Measurements from ENCODE around the gene NUDT1. TPM values are rescaled to one million over a fixed set of nuclear protein-coding genes. Genes with fewer than 3 reads are reported as not detected.

The NUDT1 gene
- 100 to 1,000 TPM in 1 of 2 experiments, 10 to 100 TPM in 1; 77.4 to 104 TPM for total RNA-seq

- H3K27ac Mint-ChIP-seq = peak within 1 kb of the TSS; percentile 97
- ChIA-PET CTCF (interaction anchor here (0.6 to 2.6 kb wide), 3 partner anchors 10 to 125 kb away, joined by 3 to 13 read pairs (median 3); partner anchors contain the start of gene MAD1L1), POLR2A (interaction anchor here (0.5 kb wide), 1 partner anchor 99 kb away, joined by 8 read pairs; no protein-coding TSS in a partner anchor)
- H3K4me3 Mint-ChIP-seq = peak within 1 kb of the TSS; percentile 96
- H3K27me3 Mint-ChIP-seq = no peaks in the 10 kb centered on the region
- peaks cover 36% of the 10 kb centered on the region for H3K4me1 Mint-ChIP-seq
- peaks cover 23% of the 10 kb centered on the region for H3K36me3 Mint-ChIP-seq (ENCODE audit: low read depth)
- DNase-seq = peak; percentile 72
- no peaks in the 10 kb centered on the region for H3K9me3 Mint-ChIP-seq
These were observed at the start of gene NUDT1, which contains the start of gene MRM2 for GRCh38 chr7:2241580-2242540. NUDT1 (plus strand) TSS chr7:2242226; CDS start chr7:2244575, 2,349 bp downstream. MRM2 (minus strand) TSS chr7:2242205; CDS start chr7:2242169, 36 bp downstream.

GRCh38 chr7:2192831-2193534 is 49.0 kb upstream of the NUDT1 start:
- Mint-ChIP-seq H3K4me1 (no peaks in the 10 kb centered on the region), H3K9me3 (peaks cover 7% of the 10 kb centered on the region), H3K27me3 (no peaks in the 10 kb centered on the region), H3K36me3 (ENCODE audit: low read depth) (peaks cover 40% of the 10 kb centered on the region), H3K27ac (no peak overlapping the region), H3K4me3 (no peak overlapping the region)
- no peak for DNase-seq
- ChIA-PET CTCF (no interaction called here), POLR2A (interaction anchor here (0.6 kb wide), 1 partner anchor 796 kb away, joined by 3 read pairs; no protein-coding TSS in a partner anchor)

GRCh38 chr7:2193575-2194305 is 48.3 kb upstream of the NUDT1 start:
- Mint-ChIP-seq H3K4me1 (no peaks in the 10 kb centered on the region), H3K27me3 (no peaks in the 10 kb centered on the region), H3K4me3 (no peak overlapping the region), H3K27ac (no peak overlapping the region), H3K36me3 (ENCODE audit: low read depth) (peaks cover 35% of the 10 kb centered on the region), H3K9me3 (peaks cover 7% of the 10 kb centered on the region)
- ChIA-PET POLR2A (no interaction called here), CTCF (no interaction called here)
- no peak for DNase-seq

GRCh38 chr7:2195400-2196246 is 46.4 kb upstream of the NUDT1 start:
- Mint-ChIP-seq H3K9me3 (peaks cover 7% of the 10 kb centered on the region), H3K36me3 (ENCODE audit: low read depth) (peaks cover 32% of the 10 kb centered on the region), H3K27me3 (no peaks in the 10 kb centered on the region), H3K4me3 (no peak overlapping the region), H3K27ac (no peak overlapping the region), H3K4me1 (no peaks in the 10 kb centered on the region)
- ChIA-PET POLR2A (no interaction called here), CTCF (interaction anchor here (0.6 to 1.2 kb wide), 3 partner anchors 12 to 70 kb away, joined by 3 to 4 read pairs (median 3); no protein-coding TSS in a partner anchor)
- no peak for DNase-seq

GRCh38 chr7:2196381-2197378 is 45.3 kb upstream of the NUDT1 start:
- DNase-seq = no peak
- H3K4me3 Mint-ChIP-seq = no peak overlapping the region
- peaks cover 7% of the 10 kb centered on the region for H3K9me3 Mint-ChIP-seq
- no peaks in the 10 kb centered on the region for H3K27me3 Mint-ChIP-seq
- POLR2A ChIA-PET = no interaction called here
- H3K27ac Mint-ChIP-seq = no peak overlapping the region
- no peaks in the 10 kb centered on the region for H3K4me1 Mint-ChIP-seq
- peaks cover 32% of the 10 kb centered on the region for H3K36me3 Mint-ChIP-seq (ENCODE audit: low read depth)
- CTCF ChIA-PET = interaction anchor here (1.2 kb wide), 1 partner anchor 15 kb away, joined by 3 read pairs; no protein-coding TSS in a partner anchor

- CTCF ChIA-PET = no interaction called here
- no peak overlapping the region for H3K27ac Mint-ChIP-seq
These were observed 44.4 kb upstream of the NUDT1 start for GRCh38 chr7:2197436-2198155.

GRCh38 chr7:2198206-2198605 is 43.8 kb upstream of the NUDT1 start:
- Mint-ChIP-seq H3K36me3 (ENCODE audit: low read depth) (peaks cover 30% of the 10 kb centered on the region), H3K27me3 (no peaks in the 10 kb centered on the region), H3K4me1 (no peaks in the 10 kb centered on the region), H3K4me3 (no peak overlapping the region), H3K27ac (no peak overlapping the region), H3K9me3 (peaks cover 7% of the 10 kb centered on the region)
- DNase-seq = no peak
- ChIA-PET POLR2A (no interaction called here), CTCF (no interaction called here)

More at GRCh38 chr7:2197436-2198155, 44.4 kb upstream of the NUDT1 start:
- no peak for DNase-seq
- POLR2A ChIA-PET = no interaction called here
- Mint-ChIP-seq H3K27me3 (no peaks in the 10 kb centered on the region), H3K4me1 (no peaks in the 10 kb centered on the region), H3K4me3 (no peak overlapping the region), H3K36me3 (ENCODE audit: low read depth) (peaks cover 30% of the 10 kb centered on the region), H3K9me3 (peaks cover 7% of the 10 kb centered on the region)

- POLR2A ChIA-PET = no interaction called here
- H3K4me3 Mint-ChIP-seq = no peak overlapping the region
- no peak for DNase-seq
- no peaks in the 10 kb centered on the region for H3K4me1 Mint-ChIP-seq
- CTCF ChIA-PET = no interaction called here
- peaks cover 7% of the 10 kb centered on the region for H3K9me3 Mint-ChIP-seq
- no peak overlapping the region for H3K27ac Mint-ChIP-seq
- H3K27me3 Mint-ChIP-seq = no peaks in the 10 kb centered on the region
- peaks cover 28% of the 10 kb centered on the region for H3K36me3 Mint-ChIP-seq (ENCODE audit: low read depth)
These were observed 43.3 kb upstream of the NUDT1 start for GRCh38 chr7:2198760-2199159.

GRCh38 chr7:2199528-2199927 is 42.5 kb upstream of the NUDT1 start:
- peaks cover 7% of the 10 kb centered on the region for H3K9me3 Mint-ChIP-seq
- no peak overlapping the region for H3K4me3 Mint-ChIP-seq
- no peak for DNase-seq
- ChIA-PET POLR2A (no interaction called here), CTCF (no interaction called here)
- no peaks in the 10 kb centered on the region for H3K4me1 Mint-ChIP-seq
- H3K27me3 Mint-ChIP-seq = no peaks in the 10 kb centered on the region
- peaks cover 28% of the 10 kb centered on the region for H3K36me3 Mint-ChIP-seq (ENCODE audit: low read depth)
- H3K27ac Mint-ChIP-seq = no peak overlapping the region

- no peak for DNase-seq
- POLR2A ChIA-PET = no interaction called here
- peaks cover 6% of the 10 kb centered on the region for H3K9me3 Mint-ChIP-seq
- peaks cover 26% of the 10 kb centered on the region for H3K36me3 Mint-ChIP-seq (ENCODE audit: low read depth)
- H3K27ac Mint-ChIP-seq = no peak overlapping the region
- CTCF ChIA-PET = no interaction called here
- no peaks in the 10 kb centered on the region for H3K4me1 Mint-ChIP-seq
- no peaks in the 10 kb centered on the region for H3K27me3 Mint-ChIP-seq
- H3K4me3 Mint-ChIP-seq = no peak overlapping the region
These were observed 42.0 kb upstream of the NUDT1 start for GRCh38 chr7:2199956-2200583.

All from activated CD4-positive, alpha-beta T cell treated with anti-CD3 and anti-CD28 coated beads, Interleukin-2, amount 10 ng/mL, durations not matched to agents 7 days and 5 days (primary cell).